ENCODE results near the gene ZNF492. TPM values are rescaled to one million over a fixed set of nuclear protein-coding genes. Genes with fewer than 3 reads are reported as not detected.

ZNF492 gene
- total and polyA plus RNA-seq, 2 donors from 2014 or later: 0.25 TPM; not detected in 1

DNA sequence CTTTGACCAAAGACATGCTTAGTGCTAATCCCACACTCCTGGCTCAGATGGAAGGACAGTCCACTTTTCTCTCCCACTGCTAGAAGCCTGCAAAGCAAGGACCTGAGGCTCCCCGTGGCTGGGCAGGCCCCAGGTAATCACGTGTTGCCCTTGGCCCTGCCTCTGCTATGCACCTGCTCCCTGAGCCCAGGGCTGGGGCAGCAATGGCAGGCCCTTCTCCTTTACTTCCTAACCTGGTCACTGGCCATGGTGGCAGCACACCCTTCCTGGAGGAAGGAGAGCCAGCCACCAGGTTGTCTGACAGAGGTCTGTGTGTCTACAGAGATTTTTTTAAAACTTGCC lies 27.9 kb upstream of the ZNF492 start:
- no peaks in the 10 kb centered on the region for H3K36me3 ChIP-seq (ENCODE audit: control insufficient read depth in 2 of 3, insufficient read depth in 3 of 3, low read length in 3 of 3)
- intact Hi-C loops (cut with DNase I): no loop called here
- no peak overlapping the region for H3K4me3 ChIP-seq (ENCODE audit: low read length in 3 of 3)
- no peak overlapping the region for H3K27ac ChIP-seq (ENCODE audit: low read depth in 2 of 2, low read length in 2 of 2)
- H3K9ac ChIP-seq (ENCODE audit: low read length in 3 of 3): no peak overlapping the region
- DNase-seq (no peak), FAIRE-seq (no peak)
- H3K9me3 ChIP-seq (ENCODE audit: control insufficient read depth in 2 of 3, insufficient read depth in 1 of 3, low read length in 3 of 3): no peaks in the 10 kb centered on the region
- no peaks in the 10 kb centered on the region for H3K27me3 ChIP-seq (ENCODE audit: control insufficient read depth, insufficient read depth, low read length)
- no peaks in the 10 kb centered on the region for H3K4me1 ChIP-seq (ENCODE audit: control insufficient read depth in 2 of 3, insufficient read depth in 2 of 3, low read depth in 1 of 3, low read length in 3 of 3)
- TF ChIP-seq, protein P1, sequence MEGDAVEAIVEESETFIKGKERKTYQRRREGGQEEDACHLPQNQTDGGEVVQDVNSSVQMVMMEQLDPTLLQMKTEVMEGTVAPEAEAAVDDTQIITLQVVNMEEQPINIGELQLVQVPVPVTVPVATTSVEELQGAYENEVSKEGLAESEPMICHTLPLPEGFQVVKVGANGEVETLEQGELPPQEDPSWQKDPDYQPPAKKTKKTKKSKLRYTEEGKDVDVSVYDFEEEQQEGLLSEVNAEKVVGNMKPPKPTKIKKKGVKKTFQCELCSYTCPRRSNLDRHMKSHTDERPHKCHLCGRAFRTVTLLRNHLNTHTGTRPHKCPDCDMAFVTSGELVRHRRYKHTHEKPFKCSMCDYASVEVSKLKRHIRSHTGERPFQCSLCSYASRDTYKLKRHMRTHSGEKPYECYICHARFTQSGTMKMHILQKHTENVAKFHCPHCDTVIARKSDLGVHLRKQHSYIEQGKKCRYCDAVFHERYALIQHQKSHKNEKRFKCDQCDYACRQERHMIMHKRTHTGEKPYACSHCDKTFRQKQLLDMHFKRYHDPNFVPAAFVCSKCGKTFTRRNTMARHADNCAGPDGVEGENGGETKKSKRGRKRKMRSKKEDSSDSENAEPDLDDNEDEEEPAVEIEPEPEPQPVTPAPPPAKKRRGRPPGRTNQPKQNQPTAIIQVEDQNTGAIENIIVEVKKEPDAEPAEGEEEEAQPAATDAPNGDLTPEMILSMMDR (IDR thresholded peaks at IDR 0.05; ENCODE audit: borderline replicate concordance, extremely low read depth, insufficient read depth): no peak

- no peak overlapping the region for H3K27ac ChIP-seq (ENCODE audit: low read depth in 2 of 2, low read length in 2 of 2)
- intact Hi-C loops (cut with DNase I): no loop called here
- H3K9ac ChIP-seq (ENCODE audit: low read length in 3 of 3): no peak overlapping the region
- TF ChIP-seq, protein P1 (IDR thresholded peaks at IDR 0.05; ENCODE audit: borderline replicate concordance, extremely low read depth, insufficient read depth): no peak
- H3K4me3 ChIP-seq (ENCODE audit: low read length in 3 of 3): no peak overlapping the region
- H3K27me3 ChIP-seq (ENCODE audit: control insufficient read depth, insufficient read depth, low read length): no peaks in the 10 kb centered on the region
- H3K36me3 ChIP-seq (ENCODE audit: control insufficient read depth in 2 of 3, insufficient read depth in 3 of 3, low read length in 3 of 3): no peaks in the 10 kb centered on the region
- no peaks in the 10 kb centered on the region for H3K4me1 ChIP-seq (ENCODE audit: control insufficient read depth in 2 of 3, insufficient read depth in 2 of 3, low read depth in 1 of 3, low read length in 3 of 3)
- FAIRE-seq: no peak
- no peaks in the 10 kb centered on the region for H3K9me3 ChIP-seq (ENCODE audit: control insufficient read depth in 2 of 3, insufficient read depth in 1 of 3, low read length in 3 of 3)
- DNase-seq: no peak
Measured at GRCh38 chr19:22606954-22607652, 27.0 kb upstream of the ZNF492 start.

DNA sequence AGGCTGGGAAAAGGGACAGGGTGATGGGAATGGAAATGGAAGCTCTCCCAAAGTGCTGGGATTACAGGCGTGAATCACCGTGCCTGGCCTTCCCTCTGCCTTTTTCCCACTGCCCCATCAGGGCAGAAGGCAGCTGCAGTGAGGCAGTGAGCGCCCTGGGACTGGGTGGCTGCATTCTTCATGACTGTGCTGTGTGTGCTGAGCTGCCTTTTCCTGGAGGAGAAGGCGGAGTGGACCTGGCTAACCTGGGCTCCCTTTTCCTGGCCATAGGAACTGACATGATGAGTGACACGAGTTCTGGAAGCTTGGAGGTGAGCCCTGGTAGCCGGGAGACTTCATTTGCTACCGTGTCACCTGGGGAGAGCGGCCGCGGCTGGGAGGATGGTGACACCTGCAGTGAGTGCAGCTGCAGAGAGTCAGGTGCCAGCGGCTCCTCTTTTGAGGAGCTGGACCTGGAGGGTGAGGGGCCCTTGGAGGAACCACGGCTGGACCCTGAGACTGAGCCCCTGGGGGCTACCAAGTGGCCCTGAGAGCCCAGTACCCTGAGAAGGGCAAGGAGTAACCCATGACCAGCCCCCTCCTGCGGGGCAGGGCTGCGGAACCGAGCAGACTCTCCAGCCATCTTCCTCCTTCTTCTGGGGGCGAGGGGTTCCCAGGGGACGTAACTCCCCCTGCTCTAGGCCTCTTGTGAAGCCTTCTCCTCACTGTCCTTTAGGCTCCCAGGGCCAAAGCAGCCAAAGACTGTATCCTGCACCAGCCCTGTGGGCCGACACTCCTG lies 26.3 kb upstream of the ZNF492 start:
- H3K9me3 ChIP-seq (ENCODE audit: control insufficient read depth in 2 of 3, insufficient read depth in 1 of 3, low read length in 3 of 3): no peaks in the 10 kb centered on the region
- DNase-seq (no peak), FAIRE-seq (no peak)

More for the DNA sequence above, 26.3 kb upstream of the ZNF492 start:
- H3K9ac ChIP-seq (ENCODE audit: low read length in 3 of 3): no peak overlapping the region
- intact Hi-C loops (cut with DNase I): no loop called here
- no peak overlapping the region for H3K4me3 ChIP-seq (ENCODE audit: low read length in 3 of 3)
- H3K4me1 ChIP-seq (ENCODE audit: control insufficient read depth in 2 of 3, insufficient read depth in 2 of 3, low read depth in 1 of 3, low read length in 3 of 3): no peaks in the 10 kb centered on the region
- no peaks in the 10 kb centered on the region for H3K36me3 ChIP-seq (ENCODE audit: control insufficient read depth in 2 of 3, insufficient read depth in 3 of 3, low read length in 3 of 3)
- no peak overlapping the region for H3K27ac ChIP-seq (ENCODE audit: low read depth in 2 of 2, low read length in 2 of 2)
- TF ChIP-seq, protein P1 (IDR thresholded peaks at IDR 0.05; ENCODE audit: borderline replicate concordance, extremely low read depth, insufficient read depth): no peak
- no peaks in the 10 kb centered on the region for H3K27me3 ChIP-seq (ENCODE audit: control insufficient read depth, insufficient read depth, low read length)
